ENCODE measurements around the gene ARHGEF37. TPM values are rescaled to one million over a fixed set of nuclear protein-coding genes. Genes with fewer than 3 reads are reported as not detected.

The ARHGEF37 gene
- total and polyA plus RNA-seq, 2 of the 8 experiments (the other 6 are each of a cell fraction or from before 2014, with no cell fraction given) = 0.21 to 0.48 TPM

- no peak for DNase-seq (ENCODE audit: low read depth in 1 of 2, low spot score in 2 of 2)
- no peak overlapping the region for H4K8ac ChIP-seq (ENCODE audit: extremely low read depth, insufficient read depth, low read length)
- H2BK5ac ChIP-seq (ENCODE audit: low read depth, low read length) = no peak overlapping the region
- H3K23me2 ChIP-seq (ENCODE audit: low read depth, low read length) = no peaks in the 10 kb centered on the region; the same call in 1 of the 2 replicates
- no peak for TF ChIP-seq ATF2 (IDR thresholded peaks at IDR 0.05; ENCODE audit: low read length)
- no peak overlapping the region for H3K23ac ChIP-seq (ENCODE audit: insufficient read length)
- H4K91ac ChIP-seq (replicated peaks; ENCODE audit: insufficient read length, low read length) = no peak overlapping the region
- H3K18ac ChIP-seq (ENCODE audit: extremely low read depth, low read length) = no peak overlapping the region; the same call in 1 of the 2 replicates
- no peak overlapping the region for H3K9ac ChIP-seq (replicated peaks in 1 of 4; ENCODE audit: extremely low read depth in 1 of 4, low read depth in 3 of 4, low read length in 3 of 4)
- ChIA-PET CTCF (ENCODE audit: partially characterized antibody) (interaction anchor here (0.8 to 19.9 kb wide), 12 partner anchors 9 to 418 kb away, joined by 3 to 470 read pairs (median 4); no protein-coding TSS in a partner anchor), POLR2A (ENCODE audit: partially characterized antibody) (no interaction called here)
- no peak overlapping the region for H4K5ac ChIP-seq (ENCODE audit: insufficient read length, low read depth, low read length)
- no peak overlapping the region for H3K14ac ChIP-seq (ENCODE audit: insufficient read length)
- no peak overlapping the region for H2AK5ac ChIP-seq (ENCODE audit: low read depth, low read length)
- no peak overlapping the region for H2BK120ac ChIP-seq (replicated peaks; ENCODE audit: low read depth, low read length)
- no peaks in the 10 kb centered on the region for H3K36me3 ChIP-seq (ENCODE audit: control insufficient read depth in 2 of 4, insufficient read depth in 4 of 4, low read length in 3 of 4)
- H3K9me3 ChIP-seq (ENCODE audit: insufficient read depth in 2 of 2, low read depth in 1 of 2, low read length in 1 of 2) = no peaks in the 10 kb centered on the region
- no peaks in the 10 kb centered on the region for H4K20me1 ChIP-seq (replicated peaks in 1 of 2; ENCODE audit: control insufficient read depth in 1 of 2, insufficient read depth in 2 of 2, low read length in 2 of 2)
- H3K56ac ChIP-seq (replicated peaks; ENCODE audit: insufficient read length, low read depth, low read length) = no peak overlapping the region
- no peaks in the 10 kb centered on the region for H3K79me1 ChIP-seq (ENCODE audit: low read depth, low read length)
- no peak overlapping the region for H2BK15ac ChIP-seq (ENCODE audit: low read length)
- peaks cover 9 to 13% (median 9%) of the 10 kb centered on the region in 4 experiments for H3K4me1 ChIP-seq (replicated peaks in 1 of 4; ENCODE audit: control insufficient read depth in 3 of 4, insufficient read depth in 4 of 4, low read length in 3 of 4)
- no peak overlapping the region for H3K4me2 ChIP-seq (ENCODE audit: insufficient read depth in 1 of 2, low read depth in 2 of 2, low read length in 2 of 2)
- no peak overlapping the region for H2BK12ac ChIP-seq (ENCODE audit: low read depth, low read length)
- no peak overlapping the region for H3K4me3 ChIP-seq (ENCODE audit: extremely low read depth in 1 of 4, insufficient read depth in 2 of 4, low read depth in 3 of 4, low read length in 4 of 4)
- H2BK20ac ChIP-seq (ENCODE audit: low read length) = no peak overlapping the region
- WGBS, 2 experiments (ENCODE audit: extremely low coverage in 1 of 2, insufficient coverage in 1 of 2, insufficient read length in 1 of 2, insufficient replicate concordance in 2 of 2, low coverage in 1 of 2, low lambda C conversion rate in 2 of 2, missing lambda C conversion rate in 1 of 2) = 86% methylated on average over 6 of the region's 6 CpGs; no CpG with 5 or more reads in 1 of the 2 experiments
- H3K4ac ChIP-seq (replicated peaks; ENCODE audit: insufficient read length, low read depth, low read length) = no peak overlapping the region
- H3K27ac ChIP-seq (ENCODE audit: low read depth, low read length) = no peak overlapping the region
- no peaks in the 10 kb centered on the region for H3K79me2 ChIP-seq (ENCODE audit: control insufficient read depth in 1 of 2, insufficient read depth in 2 of 2, low read length in 2 of 2)
- no peaks in the 10 kb centered on the region for H3K27me3 ChIP-seq (replicated peaks in 1 of 4; ENCODE audit: control insufficient read depth in 3 of 4, extremely low read depth in 1 of 4, insufficient read depth in 3 of 4, low read length in 3 of 4)
- H2AFZ ChIP-seq (ENCODE audit: low read length) = peak overlapping the region; percentile 56; the same call in 1 of the 2 replicates
- FAIRE-seq = no peak
Observed at GRCh38 chr5:149628221-149628620, 46.9 kb downstream of the ARHGEF37 start.
